Mesenchymal stem cell (in vitro differentiated cells and primary cell): Measurements from ENCODE around the gene PTPA.

Source experiments
- DNase-seq: peaks from one replicate; pipeline ENCODE4 v3.0.0-alpha.2; 2013
- H2AFZ ChIP-seq: one replicate; pipeline ENCODE4 v1.6.1; 2013; ENCODE audit warnings: low read depth, mild to moderate bottlenecking, control low read depth, inconsistent platforms, low read length, moderate library complexity
- H2AK5ac ChIP-seq: 2 replicates; pipeline ENCODE4 v1.6.1; 2013; ENCODE audit warnings: low read length, moderate library complexity, mild to moderate bottlenecking, inconsistent platforms; ENCODE audit not compliant: severe bottlenecking
- H2BK120ac ChIP-seq: one replicate; pipeline ENCODE4 v1.6.1; 2013; ENCODE audit warnings: low read depth, mild to moderate bottlenecking, inconsistent platforms, low read length, moderate library complexity
- H2BK12ac ChIP-seq, 2 experiments: one replicate each; pipeline ENCODE4 v1.6.1; 2013; ENCODE audit warnings: inconsistent platforms in 2 of 2, low read length in 2 of 2, mild to moderate bottlenecking in 2 of 2, moderate library complexity in 2 of 2, control low read depth in 1 of 2
- H2BK15ac ChIP-seq: one replicate; pipeline ENCODE4 v1.6.1; 2013; ENCODE audit warnings: mild to moderate bottlenecking, low read depth, inconsistent platforms; ENCODE audit not compliant: poor library complexity, severe bottlenecking
- H2BK5ac ChIP-seq: 2 replicates; pipeline ENCODE4 v1.6.1; 2013; ENCODE audit warnings: low read depth, mild to moderate bottlenecking, low read length, control low read depth, inconsistent platforms; ENCODE audit not compliant: poor library complexity, severe bottlenecking
- H3K14ac ChIP-seq, 2 experiments: one replicate each; pipeline ENCODE4 v1.6.1; 2013; ENCODE audit warnings: inconsistent platforms in 2 of 2, low read length in 2 of 2, control low read depth in 1 of 2, mild to moderate bottlenecking in 1 of 2, moderate library complexity in 1 of 2
- H3K18ac ChIP-seq, 2 experiments: one replicate each; pipeline ENCODE4 v1.6.1; 2013; ENCODE audit warnings: inconsistent platforms in 2 of 2, low read length in 2 of 2, control low read depth in 1 of 2, low read depth in 1 of 2, mild to moderate bottlenecking in 1 of 2
- H3K23ac ChIP-seq, 2 experiments: one replicate each; pipeline ENCODE4 v1.6.1; 2013; ENCODE audit warnings: inconsistent platforms in 2 of 2, low read length in 2 of 2, mild to moderate bottlenecking in 2 of 2, moderate library complexity in 2 of 2, control low read depth in 1 of 2
- H3K27ac ChIP-seq: 2 replicates; pipeline ENCODE4 v1.5.1; 2013; ENCODE audit warnings: mild to moderate bottlenecking, moderate library complexity, low read length, control low read depth, inconsistent platforms; ENCODE audit not compliant: poor library complexity, severe bottlenecking
- H3K27me3 ChIP-seq, 2 experiments: 2 replicates each; pipeline versions ENCODE4 v1.6.1 to v1.7.0; 2013; ENCODE audit warnings: low read length in 2 of 2, mild to moderate bottlenecking in 2 of 2, moderate library complexity in 2 of 2, control low read depth in 1 of 2, inconsistent platforms in 1 of 2; ENCODE audit not compliant: control insufficient read depth in 1 of 2, insufficient read depth in 1 of 2
- H3K36me3 ChIP-seq, 2 experiments: 2 replicates each; pipeline versions ENCODE4 v1.6.1 to v1.7.0; 2013; ENCODE audit warnings: low read length in 2 of 2, control low read depth in 1 of 2, inconsistent platforms in 1 of 2, low read depth in 1 of 2, mild to moderate bottlenecking in 1 of 2; ENCODE audit not compliant: insufficient read depth in 2 of 2, control insufficient read depth in 1 of 2
- H3K4ac ChIP-seq, 2 experiments: one replicate each; pipeline ENCODE4 v1.6.1; 2013; ENCODE audit warnings: inconsistent platforms in 2 of 2, low read length in 2 of 2, mild to moderate bottlenecking in 2 of 2, moderate library complexity in 2 of 2, control low read depth in 1 of 2, low read depth in 1 of 2
- H3K4me1 ChIP-seq: 2 replicates; pipeline ENCODE4 v1.6.1; 2013; ENCODE audit warnings: low read depth, low read length, control low read depth; ENCODE audit not compliant: control insufficient read depth, insufficient read depth
- H3K4me2 ChIP-seq: 2 replicates; pipeline ENCODE4 v1.6.1; 2013; ENCODE audit warnings: low read length, mild to moderate bottlenecking, inconsistent platforms; ENCODE audit not compliant: poor library complexity, severe bottlenecking
- H3K4me3 ChIP-seq, 2 experiments: 2 replicates each; pipeline versions ENCODE4 v1.5.1 to v1.7.0; 2013; ENCODE audit warnings: low read length in 2 of 2, mild to moderate bottlenecking in 2 of 2, control low read depth in 1 of 2, low read depth in 1 of 2; ENCODE audit not compliant: insufficient read depth in 1 of 2
- H3K79me1 ChIP-seq: replicated peaks from 2 replicates; pipeline ENCODE4 v1.6.1; 2013; ENCODE audit warnings: mild to moderate bottlenecking, control low read depth, low read length, inconsistent platforms; ENCODE audit not compliant: poor library complexity, severe bottlenecking
- H3K9ac ChIP-seq: 2 replicates; pipeline ENCODE4 v1.7.0; 2013; ENCODE audit warnings: mild to moderate bottlenecking, low read length, moderate library complexity
- H3K9me3 ChIP-seq: 2 replicates; pipeline ENCODE4 v1.7.0; 2013; ENCODE audit warnings: mild to moderate bottlenecking, low read length; ENCODE audit not compliant: control insufficient read depth
- H4K8ac ChIP-seq: one replicate; pipeline ENCODE4 v1.6.1; 2013; ENCODE audit warnings: inconsistent platforms, mild to moderate bottlenecking, low read length, moderate library complexity
- H4K91ac ChIP-seq: one replicate; pipeline ENCODE4 v1.6.1; 2013; ENCODE audit warnings: mild to moderate bottlenecking, low read length, inconsistent platforms
- WGBS: methylation state at CpG from one replicate; pipeline ENCODE4 v1.1.7; 2013; ENCODE audit warnings: mixed read lengths; 5-methylcytosine and 5-hydroxymethylcytosine counted together

The PTPA gene

DNA sequence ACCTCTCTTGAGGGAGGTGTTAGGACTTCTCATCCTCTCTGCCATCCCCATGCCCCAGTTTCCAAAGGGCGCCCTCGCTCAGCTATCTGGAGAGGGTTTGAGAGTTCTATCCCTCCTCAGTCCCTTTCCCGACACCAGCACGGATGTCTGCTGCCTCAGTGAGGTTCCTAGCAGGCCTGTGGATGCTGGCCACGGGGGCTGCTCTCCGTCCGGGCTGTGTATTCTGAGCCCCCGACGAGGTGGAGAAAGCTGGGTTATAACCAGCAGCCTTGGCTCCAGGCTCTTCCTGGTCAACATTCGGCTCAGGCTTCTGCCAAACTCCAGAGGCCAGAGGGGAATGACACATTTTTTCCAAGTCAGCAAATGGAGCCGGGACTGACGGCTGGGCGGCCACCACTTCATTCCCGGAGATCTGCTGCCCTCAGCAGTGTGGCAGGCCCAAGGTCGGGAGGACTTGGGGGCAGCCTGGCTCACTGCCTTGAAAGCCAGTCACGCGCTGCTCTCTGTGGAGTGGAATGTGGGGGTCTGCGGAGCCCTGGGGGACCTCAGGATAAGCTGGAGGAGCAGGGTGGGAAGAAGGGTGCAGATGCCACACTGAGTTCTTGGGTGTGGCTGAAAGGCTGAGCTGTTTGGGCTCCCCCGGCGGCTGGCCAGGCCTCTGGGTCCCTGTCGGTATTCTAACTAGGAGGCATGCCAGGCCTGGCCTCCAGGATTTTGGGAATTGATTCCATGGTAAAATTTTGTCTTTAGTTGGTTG, 27.4 kb downstream of the PTPA start:
- H3K4me3 ChIP-seq: peak overlapping the region in 1 of 2 experiments; percentile 77
- H2BK5ac ChIP-seq: peak overlapping the region; percentile 50
- peak overlapping the region; percentile 82 to 91 for H3K4ac ChIP-seq
- peak overlapping the region; percentile 11 for H2AK5ac ChIP-seq
- H3K18ac ChIP-seq: peak overlapping the region; percentile 83 to 85
- H2BK12ac ChIP-seq: peak overlapping the region; percentile 29 to 88
- peaks cover 2% of the 10 kb centered on the region for H3K79me1 ChIP-seq
- no peaks in the 10 kb centered on the region for H3K9me3 ChIP-seq
- peak overlapping the region; percentile 94 for H3K9ac ChIP-seq
- peak overlapping the region; percentile 52 for H2BK15ac ChIP-seq
- peak overlapping the region; percentile 83 for H2BK120ac ChIP-seq
- WGBS: 49% methylated on average over 21 of the region's 21 CpGs
- H3K4me2 ChIP-seq: no peak overlapping the region
- DNase-seq: peak; percentile 79
- H3K23ac ChIP-seq: no peak overlapping the region
- H2AFZ ChIP-seq: no peak overlapping the region
- H3K36me3 ChIP-seq: peaks cover 46 to 50% of the 10 kb centered on the region in 2 experiments
- H3K4me1 ChIP-seq: peaks cover 42% of the 10 kb centered on the region
- no peaks in the 10 kb centered on the region for H3K27me3 ChIP-seq
- H4K8ac ChIP-seq: peak overlapping the region; percentile 92
- peak overlapping the region; percentile 58 for H3K27ac ChIP-seq
- no peak overlapping the region for H3K14ac ChIP-seq
- peak overlapping the region; percentile 98 for H4K91ac ChIP-seq

DNA sequence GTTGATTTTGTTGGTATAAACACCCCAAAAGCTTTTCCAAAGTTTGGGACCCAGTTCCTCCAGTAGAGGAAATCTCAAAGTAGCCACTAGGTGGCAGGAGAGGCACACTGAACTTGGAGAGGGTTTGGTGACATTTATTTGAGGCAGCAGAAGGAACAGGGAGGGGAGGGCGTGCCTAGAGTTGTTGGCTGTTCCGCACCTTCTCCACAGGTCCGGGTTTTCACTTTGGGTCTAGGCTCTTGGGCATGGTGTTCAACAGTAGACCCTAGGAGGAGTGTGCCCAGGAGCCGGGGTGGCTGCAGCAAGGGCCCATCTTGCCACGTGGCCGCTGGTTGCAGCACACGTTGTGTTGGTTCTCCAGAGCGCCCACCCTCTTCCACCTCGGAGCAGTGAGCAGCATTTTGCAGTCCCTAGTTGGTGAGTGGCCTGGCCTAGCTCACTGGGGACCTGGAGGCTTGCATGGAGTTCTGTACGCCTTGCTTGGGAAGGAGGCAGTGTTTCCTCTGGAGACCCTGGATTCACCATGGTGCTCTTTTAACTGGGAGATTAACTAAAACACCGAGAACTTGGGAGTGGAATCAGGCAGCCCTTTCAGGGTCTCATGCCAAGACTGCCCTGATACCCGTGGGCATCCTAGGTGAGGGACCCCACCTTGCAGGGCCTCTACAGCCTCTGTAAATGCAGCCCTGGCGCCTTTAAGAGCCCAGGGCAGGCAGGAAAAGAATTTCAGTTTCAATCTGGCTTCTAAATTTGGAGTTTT, 28.2 kb downstream of the PTPA start:
- H3K9me3 ChIP-seq: no peaks in the 10 kb centered on the region
- peak overlapping the region; percentile 38 for H2BK15ac ChIP-seq
- H3K4me2 ChIP-seq: peak overlapping the region; percentile 13
- H3K9ac ChIP-seq: peak overlapping the region; percentile 94
- peak overlapping the region; percentile 99 for H3K27ac ChIP-seq
- H3K14ac ChIP-seq: peak overlapping the region in 1 of 2 experiments; percentile 78
- peak overlapping the region in 1 of 2 experiments; percentile 77 for H3K4me3 ChIP-seq
- peaks cover 47 to 56% of the 10 kb centered on the region in 2 experiments for H3K36me3 ChIP-seq
- peak overlapping the region; percentile 99 to 100 for H3K18ac ChIP-seq
- peaks cover 49% of the 10 kb centered on the region for H3K4me1 ChIP-seq
- WGBS: 1% methylated on average over 13 of the region's 13 CpGs
- no peak overlapping the region for H3K23ac ChIP-seq
- no peak overlapping the region for H2AFZ ChIP-seq
- peaks cover 2% of the 10 kb centered on the region for H3K79me1 ChIP-seq
- peak overlapping the region; percentile 73 to 97 for H2BK12ac ChIP-seq
- peak overlapping the region; percentile 100 for H2BK120ac ChIP-seq
- peak overlapping the region; percentile 97 to 100 for H3K4ac ChIP-seq
- peak; percentile 89 for DNase-seq
- no peaks in the 10 kb centered on the region for H3K27me3 ChIP-seq
- peak overlapping the region; percentile 96 for H2AK5ac ChIP-seq
- peak overlapping the region; percentile 97 for H4K91ac ChIP-seq
- H2BK5ac ChIP-seq: peak overlapping the region; percentile 79
- H4K8ac ChIP-seq: peak overlapping the region; percentile 95

DNA sequence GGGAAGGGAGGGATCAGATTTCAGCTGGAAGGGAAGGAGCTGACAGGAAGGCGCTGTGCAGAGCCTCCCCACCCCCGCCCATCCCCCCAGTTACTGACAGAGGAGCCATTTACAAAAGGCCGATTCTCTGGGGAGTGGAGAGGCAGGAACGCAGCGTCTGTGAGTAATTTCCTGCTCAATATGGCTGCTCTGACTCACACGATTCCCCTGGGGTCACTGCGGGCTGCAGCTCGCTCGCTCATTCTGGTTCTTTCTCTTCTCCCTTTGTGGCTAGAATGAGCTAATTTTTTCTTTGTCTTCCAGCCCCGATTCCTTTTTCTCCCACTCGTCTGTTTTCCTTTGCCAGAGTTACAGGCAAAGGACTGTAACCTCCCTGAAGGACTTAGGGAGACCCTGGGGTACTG, 28.8 kb downstream of the PTPA start:
- H3K4me3 ChIP-seq: peak overlapping the region in 1 of 2 experiments; percentile 77
- peaks cover 51% of the 10 kb centered on the region for H3K4me1 ChIP-seq
- H3K9ac ChIP-seq: peak overlapping the region; percentile 94
- no peak overlapping the region for H2AFZ ChIP-seq
- peak overlapping the region; percentile 99 to 100 for H3K4ac ChIP-seq
- H3K36me3 ChIP-seq: peaks cover 41 to 51% of the 10 kb centered on the region in 2 experiments
- peak overlapping the region; percentile 53 for H3K4me2 ChIP-seq
- peak; percentile 100 for DNase-seq
- H2AK5ac ChIP-seq: peak overlapping the region; percentile 96
- peaks cover 2% of the 10 kb centered on the region for H3K79me1 ChIP-seq
- H3K18ac ChIP-seq: peak overlapping the region; percentile 99 to 100
- H2BK15ac ChIP-seq: peak overlapping the region; percentile 98
- peak overlapping the region; percentile 98 for H4K8ac ChIP-seq
- peak overlapping the region; percentile 96 for H4K91ac ChIP-seq
- H3K27ac ChIP-seq: peak overlapping the region; percentile 99
- peak overlapping the region; percentile 100 for H2BK5ac ChIP-seq
- 0% methylated on average over 11 of the region's 11 CpGs for WGBS
- H3K9me3 ChIP-seq: no peaks in the 10 kb centered on the region
- H3K14ac ChIP-seq: peak overlapping the region in 1 of 2 experiments; percentile 19
- H2BK12ac ChIP-seq: peak overlapping the region; percentile 97 to 99
- H3K23ac ChIP-seq: no peak overlapping the region
- peak overlapping the region; percentile 99 for H2BK120ac ChIP-seq
- no peaks in the 10 kb centered on the region for H3K27me3 ChIP-seq
